ENCODE results near the gene DPCD.

Gene DPCD

GRCh38 chr10:101567165-101568006 is 20.7 kb upstream of the DPCD start:
- DNase-seq = no peak

- no peak for DNase-seq
Measured at GRCh38 chr10:101568054-101568745, 19.9 kb upstream of the DPCD start.

GRCh38 chr10:101569323-101569621 is 18.8 kb upstream of the DPCD start:
- DNase-seq = no peak

- DNase-seq = peak; percentile 37
Measured at GRCh38 chr10:101569622-101570427, 18.3 kb upstream of the DPCD start.

- no peak for DNase-seq
Measured at GRCh38 chr10:101570428-101571270, 17.5 kb upstream of the DPCD start.

GRCh38 chr10:101571271-101571925 is 16.7 kb upstream of the DPCD start:
- DNase-seq = no peak

GRCh38 chr10:101572126-101572525 is 16.0 kb upstream of the DPCD start:
- no peak for DNase-seq

- DNase-seq = no peak
Measured at GRCh38 chr10:101572785-101573184, 15.3 kb upstream of the DPCD start.

GRCh38 chr10:101573885-101574753 is 14.0 kb upstream of the DPCD start:
- no peak for DNase-seq

- no peak for DNase-seq
Measured at GRCh38 chr10:101575091-101575490, 13.0 kb upstream of the DPCD start.

GRCh38 chr10:101575580-101576210 is 12.4 kb upstream of the DPCD start:
- no peak for DNase-seq

GRCh38 chr10:101576211-101576863 is 11.8 kb upstream of the DPCD start:
- DNase-seq = no peak

GRCh38 chr10:101577121-101577871 is 10.8 kb upstream of the DPCD start:
- no peak for DNase-seq

- DNase-seq = no peak
Measured at GRCh38 chr10:101578192-101578591, 9.9 kb upstream of the DPCD start.

GRCh38 chr10:101578803-101579515 is 9.2 kb upstream of the DPCD start:
- no peak for DNase-seq

GRCh38 chr10:101579516-101579870 is 8.6 kb upstream of the DPCD start:
- DNase-seq = no peak

GRCh38 chr10:101580486-101581399 is 7.4 kb upstream of the DPCD start:
- DNase-seq = no peak

- DNase-seq = no peak
Measured at GRCh38 chr10:101585841-101586240, 2.3 kb upstream of the DPCD start.

Measured in NCI-H1092 (cell line).